Measurements from ENCODE around the gene TBXAS1. TPM values are rescaled to one million over a fixed set of nuclear protein-coding genes. Genes with fewer than 3 reads are reported as not detected.

Gene TBXAS1
- total and polyA plus RNA-seq, 4 donors, result 19.6 to 126 (median 55.2) TPM

GRCh38 chr7:140021603-140022002, 192.5 kb downstream of the TBXAS1 start:
- Histone ChIP-seq H3K27me3 (ENCODE audit: control insufficient read depth in 3 of 3, insufficient read depth in 3 of 3, low read length in 2 of 3) (no peaks in the 10 kb centered on the region), H3K4me3 (no peak overlapping the region), H3K36me3 (ENCODE audit: control insufficient read depth in 4 of 4, insufficient read depth in 4 of 4, low read length in 4 of 4) (peaks cover 0 to 40% (median 3%) of the 10 kb centered on the region in 4 donors), H3K9ac (ENCODE audit: insufficient read depth in 1 of 2, low read length in 2 of 2) (no peak overlapping the region), H3K4me1 (ENCODE audit: control insufficient read depth in 5 of 5, insufficient read depth in 5 of 5, low read length in 5 of 5) (no peaks in the 10 kb centered on the region), H3K27ac (ENCODE audit: low read depth in 1 of 2, low read length in 1 of 2) (no peak overlapping the region), H3K9me3 (ENCODE audit: control insufficient read depth in 4 of 4, insufficient read depth in 3 of 4, low read length in 3 of 4) (no peaks in the 10 kb centered on the region)
- no peak for ATAC-seq (ENCODE audit: insufficient read depth, low FRiP score)
- no peak for DNase-seq
- 97 to 98% methylated on average over 8 of the region's 8 CpGs for WGBS, 2 donors
- TF ChIP-seq CTCF (IDR thresholded peaks at IDR 0.05; ENCODE audit: control extremely low read depth, extremely low read depth), result no peak

GRCh38 chr7:140022582-140023211, 193.6 kb downstream of the TBXAS1 start:
- H3K27ac ChIP-seq (ENCODE audit: low read depth in 1 of 2, low read length in 1 of 2), result no peak overlapping the region
- H3K9ac ChIP-seq (ENCODE audit: insufficient read depth in 1 of 2, low read length in 2 of 2), result no peak overlapping the region
- ATAC-seq (ENCODE audit: insufficient read depth, low FRiP score) (no peak), DNase-seq (peak in 1 of 3 donors; percentile 9)
- no peaks in the 10 kb centered on the region for H3K4me1 ChIP-seq (ENCODE audit: control insufficient read depth in 5 of 5, insufficient read depth in 5 of 5, low read length in 5 of 5)
- WGBS, 2 donors, result 88 to 90% methylated on average over 7 of the region's 7 CpGs
- TF ChIP-seq CTCF (IDR thresholded peaks at IDR 0.05; ENCODE audit: control extremely low read depth, extremely low read depth), result no peak
- H3K4me3 ChIP-seq, result no peak overlapping the region
- no peaks in the 10 kb centered on the region for H3K27me3 ChIP-seq (ENCODE audit: control insufficient read depth in 3 of 3, insufficient read depth in 3 of 3, low read length in 2 of 3)
- peaks cover 0 to 48% (median 3%) of the 10 kb centered on the region in 4 donors for H3K36me3 ChIP-seq (ENCODE audit: control insufficient read depth in 4 of 4, insufficient read depth in 4 of 4, low read length in 4 of 4)
- no peaks in the 10 kb centered on the region for H3K9me3 ChIP-seq (ENCODE audit: control insufficient read depth in 4 of 4, insufficient read depth in 3 of 4, low read length in 3 of 4)

GRCh38 chr7:140023728-140024127, 194.7 kb downstream of the TBXAS1 start:
- Histone ChIP-seq H3K4me3 (no peak overlapping the region), H3K4me1 (ENCODE audit: control insufficient read depth in 5 of 5, insufficient read depth in 5 of 5, low read length in 5 of 5) (no peaks in the 10 kb centered on the region), H3K9me3 (ENCODE audit: control insufficient read depth in 4 of 4, insufficient read depth in 3 of 4, low read length in 3 of 4) (no peaks in the 10 kb centered on the region), H3K27ac (ENCODE audit: low read depth in 1 of 2, low read length in 1 of 2) (no peak overlapping the region), H3K36me3 (ENCODE audit: control insufficient read depth in 4 of 4, insufficient read depth in 4 of 4, low read length in 4 of 4) (peaks cover 0 to 54% (median 3%) of the 10 kb centered on the region in 4 donors), H3K27me3 (ENCODE audit: control insufficient read depth in 3 of 3, insufficient read depth in 3 of 3, low read length in 2 of 3) (no peaks in the 10 kb centered on the region), H3K9ac (ENCODE audit: insufficient read depth in 1 of 2, low read length in 2 of 2) (no peak overlapping the region)
- 76 to 81% methylated on average over 6 of the region's 6 CpGs for WGBS, 2 donors
- ATAC-seq (ENCODE audit: insufficient read depth, low FRiP score) (no peak), DNase-seq (no peak)
- TF ChIP-seq CTCF (IDR thresholded peaks at IDR 0.05; ENCODE audit: control extremely low read depth, extremely low read depth), result no peak

- 96% methylated on average over 18 of the region's 18 CpGs for WGBS, 2 donors
- no peak for ATAC-seq (ENCODE audit: insufficient read depth, low FRiP score)
- H3K27me3 ChIP-seq (ENCODE audit: control insufficient read depth in 3 of 3, insufficient read depth in 3 of 3, low read length in 2 of 3), result no peaks in the 10 kb centered on the region
- H3K27ac ChIP-seq (ENCODE audit: low read depth in 1 of 2, low read length in 1 of 2), result no peak overlapping the region
- TF ChIP-seq CTCF (IDR thresholded peaks at IDR 0.05; ENCODE audit: control extremely low read depth, extremely low read depth), result no peak
- H3K4me1 ChIP-seq (ENCODE audit: control insufficient read depth in 5 of 5, insufficient read depth in 5 of 5, low read length in 5 of 5), result no peaks in the 10 kb centered on the region
- H3K4me3 ChIP-seq, result no peak overlapping the region
- no peak overlapping the region for H3K9ac ChIP-seq (ENCODE audit: insufficient read depth in 1 of 2, low read length in 2 of 2)
- no peak for DNase-seq
- H3K36me3 ChIP-seq (ENCODE audit: control insufficient read depth in 4 of 4, insufficient read depth in 4 of 4, low read length in 4 of 4), result peaks cover 0 to 54% (median 3%) of the 10 kb centered on the region in 4 donors
- H3K9me3 ChIP-seq (ENCODE audit: control insufficient read depth in 4 of 4, insufficient read depth in 3 of 4, low read length in 3 of 4), result no peaks in the 10 kb centered on the region
Measured at GRCh38 chr7:140024585-140024984, 195.5 kb downstream of the TBXAS1 start.
